Measurements from ENCODE around the gene SLC8A1.

- TF ChIP-seq CTCF (IDR thresholded peaks at IDR 0.05; ENCODE audit: insufficient read depth, low read depth, low read length) = no peak
- no peak for TF ChIP-seq EZH2 (IDR thresholded peaks at IDR 0.05; ENCODE audit: insufficient read depth, low read length)
These were observed 313.6 kb downstream of the SLC8A1 start for GRCh38 chr2:40138314-40138713.

Measured in astrocyte (in vitro differentiated cells and primary cell).